ENCODE results near the gene LGR6.

- peak; percentile 25 to 90 (median 68) for TF ChIP-seq CTCF (IDR thresholded peaks at IDR 0.05 in 4 of 5, conservative IDR thresholded peaks at IDR 0.05 in 1 of 5)
- TF ChIP-seq POLR2A (IDR thresholded peaks at IDR 0.05), result no peak
These were observed 8.7 kb upstream of the LGR6 start for GRCh38 chr1:202184750-202185460.
